Stimulated activated naive CD8-positive, alpha-beta T cell treated with anti-CD3 and anti-CD28 coated beads, Interleukin-15, Interleukin-2, amounts not matched to agents 100 U/mL and 50 U/mL, for 24 hours (primary cell): ENCODE results near the gene FAM9B.
"Not testable (repeated sequence)": the region's sequence is repeated elsewhere in the genome, so short reads cannot be mapped to it uniquely, and the experiment has no call there.

Experiments used
- ATAC-seq: fragments of 150-1000 bp; cut with Tn5 transposase; one replicate; pipeline ENCODE4 v1.10.0; 2021
- DNase-seq: peaks from one replicate; pipeline ENCODE4 v3.0.0; 2021

FAM9B gene

DNA sequence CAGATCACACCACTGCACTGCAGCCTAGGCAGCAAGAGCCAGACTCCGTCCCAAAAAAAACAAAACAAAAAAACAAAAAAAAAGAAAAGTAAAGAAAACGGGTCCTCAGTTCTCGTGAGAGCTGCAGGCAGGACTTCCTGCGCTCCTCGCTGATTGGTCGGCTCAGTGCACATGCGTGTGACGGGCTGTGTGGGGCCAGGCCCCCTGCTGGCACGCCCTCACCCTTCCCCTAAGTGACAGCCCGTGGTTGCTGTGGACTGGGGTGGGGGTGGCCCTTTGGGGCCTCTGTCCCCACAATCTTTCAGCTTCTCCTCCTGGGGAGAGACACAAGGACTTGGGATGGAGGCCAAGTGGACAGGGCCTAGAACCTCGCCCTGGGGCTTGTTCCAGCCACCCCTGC, at the start of gene FAM9B:
Gene FAM9B (minus strand): TSS at position 139 of the 400 bp plus-strand sequence. CDS start 1,141 bp downstream, outside the sequence.
- no peak for ATAC-seq
- no peak for DNase-seq

DNA sequence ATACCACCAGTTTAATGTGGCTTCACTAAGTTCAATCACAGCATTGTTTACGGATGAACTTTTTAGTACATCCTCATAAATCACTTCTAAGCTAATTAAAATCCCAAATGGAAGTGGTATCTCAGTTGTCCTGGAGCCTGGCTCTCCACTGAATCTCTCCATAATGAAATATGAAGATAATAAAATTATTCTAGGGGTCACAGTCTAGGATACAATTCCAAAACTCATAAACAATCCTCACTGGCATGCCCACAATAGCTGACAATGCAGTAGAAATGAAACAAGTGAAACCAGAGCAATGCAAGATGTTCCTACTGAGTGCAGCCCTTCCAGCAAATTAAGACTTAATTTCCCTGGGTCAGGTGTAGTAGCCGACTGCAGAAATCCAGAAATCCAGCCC, 47.3 kb upstream of the FAM9B start:
- ATAC-seq (no peak), DNase-seq (no peak)

DNA sequence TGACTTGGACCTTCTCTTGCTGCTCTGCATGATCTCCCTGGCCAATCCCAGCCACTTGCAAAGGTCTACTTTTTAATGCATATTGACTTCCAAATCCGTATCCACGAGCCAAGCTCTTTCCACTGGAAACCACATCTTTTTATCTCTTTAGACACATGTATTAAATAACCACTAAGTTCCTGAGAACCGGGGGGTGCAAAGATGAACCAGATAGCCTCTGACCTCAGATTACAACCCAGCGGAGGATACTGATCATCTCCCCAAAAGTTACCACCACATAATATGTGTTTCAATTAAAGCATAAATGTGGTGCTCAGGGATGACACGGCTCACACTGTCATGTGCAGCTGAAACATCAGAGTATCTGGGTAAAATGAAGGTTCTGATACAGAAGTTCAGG, 40.4 kb upstream of the FAM9B start:
- no peak for DNase-seq
- ATAC-seq: no peak

DNA sequence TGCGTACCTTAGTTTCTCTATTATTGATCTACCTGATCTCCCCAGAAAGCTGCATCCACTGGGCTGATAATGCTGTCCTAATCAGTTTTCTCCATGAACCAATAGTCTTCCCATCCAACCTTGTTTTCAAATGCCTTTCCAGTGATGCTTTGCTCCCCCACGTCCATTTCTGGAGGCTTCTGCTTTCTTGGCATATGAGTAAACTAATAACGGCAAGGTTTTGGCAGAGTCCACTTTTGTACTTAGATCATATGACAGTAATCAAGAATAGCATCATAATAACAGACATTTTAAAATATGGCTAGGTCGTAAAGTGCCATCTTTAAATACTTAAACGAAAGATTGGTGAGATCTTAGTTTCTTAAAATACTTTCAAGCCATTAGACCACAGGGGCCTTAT, 38.4 kb upstream of the FAM9B start:
- ATAC-seq: no peak
- DNase-seq: no peak

- ATAC-seq (no peak), DNase-seq (no peak)
Measured at GRCh38 chrX:9071031-9071650, 37.2 kb upstream of the FAM9B start.

DNA sequence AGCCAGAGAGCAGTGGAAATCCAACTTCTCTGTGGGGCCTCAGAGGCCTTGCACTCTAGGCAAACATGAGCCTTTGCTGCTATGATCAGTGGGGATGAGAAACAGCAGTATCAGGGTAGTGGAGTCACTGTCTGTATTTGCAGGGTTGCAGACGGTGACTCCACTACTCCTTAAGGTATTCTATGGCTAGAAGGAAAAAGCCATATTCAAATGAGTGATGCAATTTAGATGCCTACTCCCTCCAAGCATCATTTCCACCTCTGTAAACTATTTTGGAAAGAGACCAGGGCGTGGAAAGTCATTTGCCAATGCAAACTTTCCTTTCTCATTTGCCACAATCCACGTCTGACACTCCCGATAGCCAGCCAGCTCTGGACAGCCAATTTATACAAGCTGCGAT, 35.6 kb upstream of the FAM9B start:
- no peak for DNase-seq
- no peak for ATAC-seq

DNA sequence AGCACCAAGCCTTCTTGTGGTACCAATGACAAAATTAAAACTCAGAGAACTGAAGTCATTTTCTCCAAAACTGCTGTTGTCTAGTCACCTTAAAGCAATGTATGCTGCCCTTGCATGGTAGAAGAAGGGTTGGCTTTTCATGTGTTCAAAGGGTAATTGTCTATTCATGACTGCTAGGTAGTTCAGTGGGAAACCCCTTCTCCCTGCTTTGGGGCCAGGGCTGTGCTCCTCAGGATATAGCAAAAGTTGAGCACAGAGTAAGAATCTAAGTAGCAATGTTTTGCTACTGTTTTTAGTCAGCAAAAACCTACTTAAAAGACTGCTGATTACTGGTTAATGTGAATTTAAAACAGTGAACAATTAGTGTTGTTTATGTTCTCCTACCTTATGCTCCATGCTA, 30.8 kb upstream of the FAM9B start:
- ATAC-seq (no peak), DNase-seq (no peak)

GRCh38 chrX:9062641-9063040, 28.7 kb upstream of the FAM9B start:
- DNase-seq: no peak
- ATAC-seq: no peak

GRCh38 chrX:9055354-9055753, 21.4 kb upstream of the FAM9B start:
- ATAC-seq (no peak), DNase-seq (no peak)

DNA sequence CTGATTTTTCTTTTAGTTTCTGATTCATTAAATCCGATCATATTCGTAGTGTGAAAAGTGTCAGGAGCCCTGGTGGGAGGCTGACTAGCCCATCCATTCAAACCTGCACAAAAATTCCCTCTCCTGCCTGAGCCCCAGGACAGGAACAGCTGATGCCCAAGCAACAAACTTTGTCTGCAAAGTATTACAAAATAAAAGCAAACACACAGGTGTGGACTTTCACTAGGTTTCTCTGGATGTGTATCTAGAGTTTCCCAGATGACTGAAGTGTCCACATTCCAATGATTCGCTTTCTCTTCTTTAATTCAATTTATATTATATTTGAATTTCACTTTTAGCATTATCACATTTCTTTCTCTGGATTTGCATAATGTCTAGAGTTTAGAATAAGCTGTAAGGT, 18.2 kb upstream of the FAM9B start:
- DNase-seq (no peak), ATAC-seq (no peak)

GRCh38 chrX:9050331-9050730, 16.4 kb upstream of the FAM9B start:
- no peak for ATAC-seq

DNA sequence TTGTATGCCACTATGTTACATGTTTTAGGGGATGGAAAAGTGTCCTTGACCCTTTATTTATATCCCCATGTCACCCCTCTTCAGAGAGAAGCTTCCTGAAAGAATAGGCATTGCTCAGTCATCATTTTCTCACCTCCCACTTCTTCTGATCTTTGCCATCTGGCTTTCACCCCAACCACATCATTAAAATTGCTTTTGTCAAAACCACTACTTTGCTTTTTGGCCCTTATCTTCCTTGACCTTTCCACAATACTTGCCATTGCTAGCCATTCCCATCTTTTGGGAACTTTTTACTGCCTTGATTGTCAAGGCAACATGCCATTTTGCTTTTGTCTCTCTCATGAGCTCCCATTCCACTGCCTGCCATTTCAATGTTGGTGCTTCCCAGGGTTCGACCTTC, 14.9 kb upstream of the FAM9B start:
- ATAC-seq (no peak), DNase-seq (no peak)

More at GRCh38 chrX:9050331-9050730, 16.4 kb upstream of the FAM9B start:
- no peak for DNase-seq

GRCh38 chrX:9038244-9038643, 4.3 kb upstream of the FAM9B start:
- DNase-seq (no peak), ATAC-seq (no peak)

- DNase-seq: no peak
- ATAC-seq: no peak
Measured at GRCh38 chrX:9037296-9037695, 3.4 kb upstream of the FAM9B start.

DNA sequence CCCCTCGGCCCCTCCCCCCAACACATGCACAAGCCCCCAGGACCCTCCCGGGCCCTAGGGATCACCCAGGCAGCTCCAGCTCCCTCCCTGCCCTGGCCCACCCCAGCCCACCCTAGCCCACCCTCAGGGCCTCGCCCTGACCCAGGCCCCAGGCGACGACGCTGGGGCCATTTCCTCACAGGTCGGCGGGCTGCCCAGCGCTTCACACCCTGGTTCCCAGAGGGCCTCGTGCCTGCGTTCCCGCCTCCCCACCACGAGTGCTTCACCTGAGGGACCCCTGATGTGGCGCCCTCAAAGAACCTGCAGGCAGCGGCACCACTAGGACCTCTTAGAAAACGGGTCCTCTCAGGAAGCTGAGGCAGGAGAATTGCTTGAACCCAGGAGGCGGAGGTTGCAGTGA, 341 bp downstream of the FAM9B start:
- ATAC-seq: no peak
- DNase-seq: no peak

GRCh38 chrX:9033179-9033578, 748 bp downstream of the FAM9B start:
- no peak for ATAC-seq
- DNase-seq: no peak

- ATAC-seq: no peak
- no peak for DNase-seq
Measured at GRCh38 chrX:9023293-9023692, 10.6 kb downstream of the FAM9B start.

DNA sequence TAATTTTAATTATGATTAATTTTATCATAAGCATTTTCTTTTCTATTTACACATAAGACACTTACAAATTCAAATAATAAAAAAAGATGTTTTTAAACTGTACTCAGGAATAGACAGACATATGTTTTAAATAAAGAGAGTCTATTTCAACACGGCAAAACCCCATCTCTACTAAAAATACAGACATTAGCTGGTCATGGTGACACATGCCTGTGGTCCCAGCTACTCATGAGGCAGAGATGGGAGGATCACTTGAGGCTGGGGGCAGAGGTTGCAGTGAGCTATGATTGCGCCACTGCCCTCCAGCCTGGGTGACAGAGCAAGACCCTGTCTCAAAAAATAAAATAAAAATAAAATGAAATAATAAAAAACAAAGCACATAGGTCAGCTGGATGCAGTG, 14.8 kb downstream of the FAM9B start:
- no peak for ATAC-seq

GRCh38 chrX:9018332-9018731, 15.6 kb downstream of the FAM9B start:
- DNase-seq: not testable (repeated sequence)

More for the DNA sequence above, 14.8 kb downstream of the FAM9B start:
- DNase-seq: no peak

DNA sequence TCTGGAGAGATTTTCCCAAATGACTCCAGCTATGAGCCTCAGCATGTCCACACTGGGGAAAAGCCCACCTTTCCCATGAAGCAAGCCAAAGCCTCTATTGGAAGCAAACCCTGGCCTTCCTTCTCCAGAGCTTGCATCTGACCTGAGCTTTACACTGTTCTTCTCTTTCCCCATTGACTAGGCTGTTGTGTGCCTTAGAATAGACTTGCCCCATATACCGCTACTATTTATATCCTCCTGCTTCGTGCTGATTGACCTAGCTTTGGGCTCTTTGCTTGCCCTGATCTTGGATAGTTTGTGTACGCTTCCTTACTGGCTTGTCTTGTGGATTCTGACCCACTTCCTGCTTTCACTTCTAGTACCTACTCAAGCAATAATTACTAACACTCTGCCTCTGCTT, 30.9 kb downstream of the FAM9B start:
- ATAC-seq: no peak
- no peak for DNase-seq

More at GRCh38 chrX:9018332-9018731, 15.6 kb downstream of the FAM9B start:
- ATAC-seq: not testable (repeated sequence)

DNA sequence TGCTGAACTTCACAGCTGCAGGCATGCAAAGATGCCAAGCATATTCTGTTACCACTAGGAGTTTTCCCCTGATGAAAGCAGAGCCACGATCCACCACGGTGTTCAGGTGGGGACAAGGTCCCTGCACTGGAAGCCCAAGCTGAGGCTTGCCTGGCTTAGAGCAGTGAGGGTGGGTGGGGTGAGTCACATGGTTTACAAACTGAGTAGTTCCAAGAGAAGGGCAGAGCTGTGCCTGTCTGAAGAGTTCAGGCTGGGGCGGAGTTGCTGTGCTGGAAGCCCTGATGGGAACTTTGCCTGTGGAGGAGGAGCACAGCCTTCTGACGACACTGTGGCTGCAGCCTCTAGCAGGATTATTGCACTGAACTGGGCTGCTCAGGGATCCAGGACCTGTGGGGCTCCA, 45.5 kb downstream of the FAM9B start:
- DNase-seq (peak; percentile 24), ATAC-seq (peak; percentile 91)

- DNase-seq: no peak
- peak; percentile 14 for ATAC-seq
Measured at GRCh38 chrX:8987672-8988250, 46.2 kb downstream of the FAM9B start.

- ATAC-seq (no peak), DNase-seq (no peak)
Measured at GRCh38 chrX:8984231-8984630, 49.7 kb downstream of the FAM9B start.

DNA sequence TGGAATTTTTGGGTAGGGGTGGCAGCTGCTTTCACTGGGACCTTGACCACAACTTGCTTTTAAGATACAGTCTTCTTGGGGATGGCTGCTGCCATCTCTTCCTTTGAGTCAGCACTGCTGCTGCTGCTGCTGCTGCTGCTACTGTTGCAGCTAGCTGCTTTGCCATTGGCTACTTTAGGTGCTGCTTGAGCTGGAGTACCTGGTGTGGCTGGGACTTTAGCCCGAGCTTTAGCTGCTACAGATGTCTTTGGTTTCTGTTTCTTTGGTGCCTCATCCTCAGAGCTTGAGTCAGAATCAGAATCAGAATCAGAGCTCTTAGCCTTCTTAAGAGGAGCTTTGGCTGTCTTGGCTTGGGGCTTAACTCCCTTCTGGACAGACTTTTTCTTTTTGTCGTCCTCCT, 52.2 kb downstream of the FAM9B start:
- ATAC-seq (peak; percentile 63), DNase-seq (no peak)
